GM21381 (cell line): ENCODE results near the gene LAT.

Experiments used
- ATAC-seq: cut with Tn5 transposase; IDR thresholded peaks from one replicate; pipeline ENCODE4 v1.9.1; 2021; ENCODE audit warnings: mild to moderate bottlenecking, moderate library complexity; ENCODE audit not compliant: unreplicated experiment

LAT gene

DNA sequence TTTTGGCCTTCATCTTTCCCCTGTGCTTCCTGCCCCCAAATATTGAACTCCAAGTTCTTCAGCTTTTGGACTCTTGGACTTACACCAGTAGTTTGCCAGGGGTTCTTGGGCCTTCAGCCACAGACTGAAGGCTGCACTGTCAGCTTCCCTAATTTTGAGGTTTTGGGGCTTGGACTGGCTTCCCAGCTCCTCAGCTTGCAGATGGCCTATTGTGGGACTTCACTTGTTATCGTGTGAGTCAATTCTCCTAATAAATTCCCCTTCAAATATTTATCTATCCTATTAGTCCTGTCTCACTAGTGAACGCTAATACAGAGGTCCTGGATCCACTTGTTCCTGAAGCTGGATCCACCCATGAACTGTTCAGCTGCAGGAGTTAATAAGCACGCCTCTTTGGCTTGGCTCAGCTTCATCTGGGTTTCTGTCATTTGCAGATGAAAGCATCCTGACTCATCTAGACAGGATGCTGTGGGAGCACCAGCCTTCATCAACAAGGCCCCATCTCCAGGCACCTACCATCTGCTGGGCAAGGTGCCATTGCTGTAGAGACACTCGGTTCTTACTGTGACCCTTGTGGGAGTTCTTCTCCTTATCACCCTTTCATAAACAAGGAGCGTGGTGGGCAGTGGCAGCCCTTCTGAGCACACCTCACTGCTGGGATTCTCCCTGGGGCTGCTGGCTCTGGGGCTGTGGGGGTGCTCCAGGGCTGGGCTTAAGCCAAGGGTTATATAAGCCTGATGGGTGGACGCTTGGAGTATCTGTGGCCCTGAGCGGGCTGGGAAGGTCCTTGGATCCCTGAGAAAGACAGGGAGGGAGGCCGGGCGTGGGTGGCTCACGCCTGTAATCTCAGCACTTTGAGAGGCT lies 23.1 kb downstream of the LAT start:
- no peak for ATAC-seq

DNA sequence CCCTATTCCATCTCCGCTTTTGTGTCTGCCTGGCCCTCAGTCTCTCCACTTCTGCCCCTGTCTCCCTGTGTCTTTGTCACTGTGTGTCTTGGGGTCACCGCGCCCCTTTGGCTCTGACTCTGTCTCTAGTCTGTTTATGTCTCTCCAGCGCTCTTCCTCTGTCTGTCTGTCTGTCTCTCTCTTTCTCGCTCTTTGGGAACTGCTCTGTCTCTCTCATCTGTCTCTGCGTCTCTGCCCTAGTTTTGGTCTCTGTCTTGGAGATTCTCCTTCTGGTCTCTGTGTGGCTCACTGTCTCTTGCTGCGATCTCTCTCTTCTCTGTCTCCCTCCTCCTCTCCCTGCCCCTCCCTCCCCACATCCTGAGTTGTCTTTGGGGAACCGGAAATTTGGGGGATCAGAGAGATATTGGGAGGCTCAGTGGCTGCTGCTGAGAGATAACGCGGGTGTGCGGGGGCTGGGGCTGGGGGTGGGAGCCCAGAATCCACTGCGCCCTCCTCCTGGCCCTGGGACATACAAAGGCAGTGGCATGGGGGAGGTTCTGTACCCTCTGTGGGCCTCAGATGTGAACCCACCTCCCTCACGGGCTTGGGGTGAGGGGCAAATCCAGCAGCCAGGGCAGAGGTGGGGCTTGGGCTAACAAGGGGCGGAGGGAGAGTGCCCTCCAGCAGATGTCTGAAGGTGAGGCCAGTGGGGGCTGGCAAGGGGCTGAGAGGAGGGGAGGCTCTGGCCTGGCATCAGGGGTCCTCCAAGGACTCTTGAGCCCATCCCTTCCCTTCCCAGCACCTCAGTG lies 24.4 kb downstream of the LAT start:
- ATAC-seq, result no peak

GRCh38 chr16:29009838-29010166 lies 24.9 kb downstream of the LAT start:
- ATAC-seq, result no peak

DNA sequence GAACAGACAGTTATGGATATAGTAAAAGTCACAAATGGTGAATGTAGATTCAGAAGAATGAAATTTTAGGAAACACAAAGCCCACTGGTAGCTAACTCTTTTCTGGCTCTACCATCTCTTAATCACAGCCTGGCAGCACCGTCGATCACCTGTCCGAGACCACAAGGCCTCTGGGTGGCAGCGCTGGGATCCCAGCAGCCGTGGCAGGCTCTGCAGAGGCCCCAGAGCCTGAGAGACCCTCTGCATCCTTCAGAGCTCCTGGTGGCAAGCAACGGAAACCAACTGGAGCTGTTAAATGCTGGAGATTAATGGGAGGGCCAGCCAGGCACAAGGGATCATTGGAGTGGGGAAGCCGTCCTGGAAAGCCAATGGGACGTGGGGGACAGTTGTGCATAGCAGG lies 26.3 kb downstream of the LAT start:
- no peak for ATAC-seq

- no peak for ATAC-seq
Measured at GRCh38 chr16:29011851-29012250, 27.0 kb downstream of the LAT start.

- ATAC-seq, result no peak
Measured at GRCh38 chr16:29012913-29013553, 28.2 kb downstream of the LAT start.

- no peak for ATAC-seq
Measured at GRCh38 chr16:29014561-29015069, 29.8 kb downstream of the LAT start.

DNA sequence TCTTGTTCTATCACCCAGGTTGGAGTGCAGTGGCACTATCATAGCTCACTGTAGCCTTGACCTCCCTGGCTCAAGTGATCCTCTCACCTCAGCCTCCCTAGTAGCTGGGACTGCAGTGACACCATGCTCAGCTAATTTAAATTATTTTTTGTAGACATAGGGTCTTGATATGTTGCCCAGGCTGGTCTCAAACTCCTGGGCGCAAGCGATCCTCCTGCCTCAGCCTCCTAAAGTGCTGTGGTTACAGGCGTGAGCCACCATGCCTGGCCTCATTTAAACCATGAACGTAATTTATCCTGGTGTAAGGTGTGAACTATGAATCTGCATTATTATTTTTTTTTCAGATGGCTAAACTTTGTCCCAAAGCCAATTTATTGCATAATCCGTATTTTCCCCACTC lies 37.3 kb downstream of the LAT start:
- ATAC-seq, result no peak

DNA sequence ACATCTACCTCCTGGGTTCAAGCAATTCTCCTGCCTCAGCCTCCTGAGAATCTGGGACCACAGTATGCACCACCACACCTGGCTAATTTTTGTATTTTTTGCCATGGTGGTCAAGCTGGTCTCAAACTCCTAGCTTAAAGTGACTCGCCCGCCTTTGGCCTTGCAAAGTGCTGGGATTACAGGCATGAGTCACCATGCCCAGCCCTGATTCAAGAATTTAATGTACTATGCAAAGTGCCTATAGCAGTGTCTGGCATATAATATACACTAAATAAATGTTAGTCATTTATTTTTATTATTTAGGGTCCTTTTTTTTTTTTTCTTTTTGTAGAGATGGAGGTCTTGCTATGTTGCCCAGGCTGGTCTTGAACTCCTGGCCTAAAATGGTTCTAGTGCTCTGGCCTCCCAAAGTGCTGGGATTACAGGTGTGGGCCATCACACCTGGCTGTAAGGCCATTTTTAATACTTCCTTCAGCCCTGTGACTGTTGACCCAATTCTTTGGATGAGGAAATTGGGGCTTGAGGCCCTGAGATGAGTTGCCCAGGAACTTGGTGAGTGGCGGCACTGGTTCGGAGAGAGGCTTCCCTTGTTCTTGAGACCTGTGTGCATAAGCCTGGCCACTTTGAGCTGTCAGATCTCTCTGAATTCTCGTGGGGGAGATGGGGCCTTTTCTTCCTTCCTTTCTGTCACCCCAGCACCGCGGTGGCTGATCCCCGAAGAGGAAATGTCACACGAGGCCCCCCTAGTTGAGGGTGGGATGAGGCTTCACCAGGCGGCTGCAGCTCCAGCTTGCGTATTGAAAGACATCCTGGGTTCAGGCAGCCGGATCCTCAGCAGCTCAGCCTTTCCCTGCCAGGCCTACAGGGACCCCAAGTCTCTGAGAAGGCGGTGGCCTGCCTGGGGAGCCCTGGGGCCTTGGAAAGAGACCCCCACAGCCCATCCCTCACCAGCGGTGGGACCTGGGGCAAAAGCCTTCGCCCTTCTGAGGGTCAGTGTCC lies 38.7 kb downstream of the LAT start:
- ATAC-seq, result no peak

DNA sequence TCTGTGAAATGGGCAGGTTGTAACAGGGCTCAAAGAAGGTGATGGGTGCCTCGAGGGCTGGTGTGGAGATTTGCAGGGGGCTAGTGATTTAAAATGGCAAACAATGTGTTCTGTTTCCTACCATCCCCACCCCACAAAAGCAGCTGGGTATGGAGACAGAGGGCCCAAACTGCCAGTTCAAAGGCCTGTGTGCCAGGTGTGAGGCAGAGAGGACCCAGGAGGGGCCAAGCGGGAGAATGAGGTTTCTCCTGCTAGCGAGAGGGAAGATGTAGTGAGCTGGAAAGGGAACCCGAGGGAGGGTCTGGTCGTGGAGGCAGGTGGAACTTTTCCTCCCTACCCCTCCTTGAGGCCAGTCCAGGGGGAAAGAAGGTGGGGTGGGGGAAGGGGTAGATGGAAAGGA lies 39.4 kb downstream of the LAT start:
- ATAC-seq, result no peak

GRCh38 chr16:29025218-29025617 lies 40.4 kb downstream of the LAT start:
- ATAC-seq, result no peak

DNA sequence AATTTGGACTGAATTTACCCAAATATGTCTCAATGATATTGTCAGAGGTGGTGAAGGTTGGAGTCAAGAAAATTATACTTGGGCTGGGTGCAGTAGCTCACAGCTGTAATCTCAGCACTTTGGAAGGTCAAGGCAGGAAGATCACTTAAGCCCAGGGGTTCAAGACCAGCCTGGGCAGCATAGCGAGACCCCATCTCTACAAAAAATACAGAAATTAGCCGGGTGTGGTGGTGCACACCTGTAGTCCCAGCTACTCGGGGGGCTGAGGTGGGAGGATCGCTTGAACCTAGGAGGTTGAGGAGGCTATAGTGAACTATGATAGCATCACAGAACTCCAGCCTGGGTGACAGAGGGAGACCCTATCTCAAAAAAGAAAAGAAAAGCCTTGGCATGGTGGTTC lies 40.9 kb downstream of the LAT start:
- no peak for ATAC-seq

DNA sequence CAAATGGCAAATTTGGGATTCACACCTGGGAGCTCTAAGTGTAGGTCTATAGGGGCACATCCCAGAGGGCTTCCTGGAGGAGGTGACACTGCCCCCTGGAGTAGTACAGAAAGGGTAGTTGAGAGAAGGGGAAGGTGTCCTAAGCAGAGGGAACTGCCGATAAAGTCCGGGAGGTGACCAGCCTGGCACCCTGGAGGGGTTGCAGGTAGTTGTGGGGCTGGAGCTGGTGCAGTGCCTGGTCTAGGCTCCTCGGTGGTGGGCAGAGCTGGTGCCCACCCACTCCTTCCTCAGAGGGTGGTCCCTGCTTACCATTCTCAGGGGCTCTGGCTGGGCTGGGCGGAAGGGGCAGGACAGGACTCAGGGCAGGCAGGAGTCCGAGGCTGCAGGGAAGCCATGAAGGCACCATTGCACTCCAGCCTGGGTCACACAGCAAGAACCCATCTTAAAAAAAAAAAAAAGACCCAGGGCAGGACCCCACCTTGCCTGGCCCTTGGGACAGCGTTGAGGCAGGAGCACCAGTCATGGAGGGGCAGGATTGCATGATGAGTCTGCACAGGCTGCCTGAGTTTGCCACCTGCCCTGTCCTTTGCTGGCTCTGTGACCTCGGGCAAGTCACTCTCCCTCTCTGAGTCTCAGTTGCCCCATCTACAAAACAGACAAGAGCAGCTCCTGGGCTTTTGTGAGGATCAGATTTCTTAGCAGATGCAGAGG lies 43.8 kb downstream of the LAT start:
- ATAC-seq, result no peak

- ATAC-seq, result no peak
Measured at GRCh38 chr16:29029168-29029994, 44.5 kb downstream of the LAT start.

- no peak for ATAC-seq
Measured at GRCh38 chr16:29030086-29030840, 45.4 kb downstream of the LAT start.
